ENCODE results near the gene TRPM2. TPM values are rescaled to one million over a fixed set of nuclear protein-coding genes. Genes with fewer than 3 reads are reported as not detected.

Gene TRPM2
- total RNA-seq, 4 donors from 2014 or later: 2.9 to 7.0 (median 6.1) TPM

DNA sequence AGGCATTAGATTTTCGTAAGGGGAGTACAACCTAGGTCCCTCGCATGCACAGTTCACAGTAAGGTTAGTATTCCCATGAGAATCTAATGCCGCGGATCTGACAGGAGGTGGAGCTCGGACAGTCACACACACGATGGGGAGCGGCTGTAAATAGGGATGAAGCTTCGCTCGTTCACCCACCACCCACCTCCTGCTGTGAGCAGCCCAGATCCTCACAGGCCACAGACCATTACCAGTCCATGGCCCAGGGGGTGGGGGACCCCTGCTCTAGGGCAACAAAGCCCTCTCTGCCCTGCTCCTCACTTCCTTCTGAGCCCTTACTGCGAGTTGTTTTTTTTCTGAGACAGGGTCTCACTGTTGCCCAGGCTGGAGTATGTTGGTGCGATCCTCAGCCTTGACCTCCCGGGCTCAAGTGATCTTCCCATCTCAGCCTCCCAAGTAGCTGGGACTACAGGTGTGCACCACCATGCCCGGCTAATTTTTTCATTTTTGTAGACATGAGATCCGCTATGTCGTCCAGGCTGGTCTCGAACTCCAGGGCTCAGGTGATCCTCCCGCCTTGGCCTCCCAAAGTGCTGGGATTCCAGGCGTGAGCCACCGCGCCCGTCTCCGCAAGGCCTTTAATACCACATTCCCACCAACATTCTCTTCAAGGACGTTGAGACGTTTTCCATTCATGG is 21.3 kb downstream of the TRPM2 start:
- TF ChIP-seq, protein P1, sequence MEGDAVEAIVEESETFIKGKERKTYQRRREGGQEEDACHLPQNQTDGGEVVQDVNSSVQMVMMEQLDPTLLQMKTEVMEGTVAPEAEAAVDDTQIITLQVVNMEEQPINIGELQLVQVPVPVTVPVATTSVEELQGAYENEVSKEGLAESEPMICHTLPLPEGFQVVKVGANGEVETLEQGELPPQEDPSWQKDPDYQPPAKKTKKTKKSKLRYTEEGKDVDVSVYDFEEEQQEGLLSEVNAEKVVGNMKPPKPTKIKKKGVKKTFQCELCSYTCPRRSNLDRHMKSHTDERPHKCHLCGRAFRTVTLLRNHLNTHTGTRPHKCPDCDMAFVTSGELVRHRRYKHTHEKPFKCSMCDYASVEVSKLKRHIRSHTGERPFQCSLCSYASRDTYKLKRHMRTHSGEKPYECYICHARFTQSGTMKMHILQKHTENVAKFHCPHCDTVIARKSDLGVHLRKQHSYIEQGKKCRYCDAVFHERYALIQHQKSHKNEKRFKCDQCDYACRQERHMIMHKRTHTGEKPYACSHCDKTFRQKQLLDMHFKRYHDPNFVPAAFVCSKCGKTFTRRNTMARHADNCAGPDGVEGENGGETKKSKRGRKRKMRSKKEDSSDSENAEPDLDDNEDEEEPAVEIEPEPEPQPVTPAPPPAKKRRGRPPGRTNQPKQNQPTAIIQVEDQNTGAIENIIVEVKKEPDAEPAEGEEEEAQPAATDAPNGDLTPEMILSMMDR (IDR thresholded peaks at IDR 0.05; ENCODE audit: low read depth): no peak

DNA sequence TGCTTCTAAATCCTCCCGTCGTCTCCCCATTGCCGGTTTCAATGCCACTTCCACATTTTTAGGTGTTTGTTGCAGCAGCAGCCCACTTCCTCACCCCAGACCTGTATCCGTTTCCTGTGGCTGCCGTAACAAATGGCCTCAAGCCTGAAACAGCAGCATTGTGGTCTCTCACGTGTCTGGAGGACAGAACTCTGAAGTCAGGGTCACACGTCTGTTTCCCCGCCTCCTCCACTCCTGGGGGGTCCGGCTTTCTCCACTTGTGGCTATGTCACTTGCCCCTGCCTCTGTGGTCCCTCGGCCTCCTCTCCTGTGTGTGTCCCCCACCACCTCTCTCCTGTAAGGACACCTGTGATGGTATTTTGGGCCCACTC is 21.8 kb downstream of the TRPM2 start:
- TF ChIP-seq, protein P1 (IDR thresholded peaks at IDR 0.05; ENCODE audit: low read depth): no peak

DNA sequence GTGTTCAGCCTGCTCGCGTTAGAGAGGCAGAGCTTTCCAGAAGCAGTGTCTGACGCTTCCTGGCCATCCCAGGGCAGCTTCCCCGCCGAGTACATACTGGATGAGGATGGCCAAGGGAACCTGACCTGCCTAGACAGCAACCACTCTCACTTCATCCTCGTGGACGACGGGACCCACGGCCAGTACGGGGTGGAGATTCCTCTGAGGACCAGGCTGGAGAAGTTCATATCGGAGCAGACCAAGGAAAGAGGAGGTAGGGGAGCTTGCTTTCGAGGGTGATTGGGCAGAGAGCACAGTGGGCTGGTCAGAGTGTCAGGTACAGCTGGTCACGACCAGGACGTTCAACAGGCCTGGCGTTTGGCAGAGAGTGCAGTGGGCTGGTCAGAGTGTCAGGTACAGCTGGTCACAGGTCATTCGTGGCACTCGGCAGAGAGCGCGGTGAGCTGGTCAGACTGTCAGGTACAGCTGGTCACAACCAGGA is 22.4 kb downstream of the TRPM2 start:
- TF ChIP-seq, protein P1 (IDR thresholded peaks at IDR 0.05; ENCODE audit: low read depth): no peak

DNA sequence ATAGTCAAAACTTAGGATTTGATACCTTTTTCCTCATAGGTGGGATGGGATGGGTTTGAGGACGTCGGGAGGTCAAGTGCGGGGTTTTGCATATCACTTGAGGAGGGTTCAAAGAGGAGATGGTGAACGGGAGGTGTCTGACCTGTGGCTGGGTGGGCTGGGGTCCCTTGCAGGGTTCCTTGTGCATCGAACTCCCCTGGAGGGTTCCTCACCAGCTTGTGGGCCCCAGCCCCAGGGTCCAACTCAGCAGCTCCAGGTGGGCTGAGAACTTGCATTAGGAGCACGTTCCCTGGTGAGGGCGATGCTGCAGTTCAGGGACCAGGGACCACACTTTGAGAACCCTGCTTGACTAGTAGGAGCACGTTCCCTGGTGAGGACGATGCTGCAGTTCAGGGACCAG is 23.2 kb downstream of the TRPM2 start:
- TF ChIP-seq, protein P1 (IDR thresholded peaks at IDR 0.05; ENCODE audit: low read depth): no peak

DNA sequence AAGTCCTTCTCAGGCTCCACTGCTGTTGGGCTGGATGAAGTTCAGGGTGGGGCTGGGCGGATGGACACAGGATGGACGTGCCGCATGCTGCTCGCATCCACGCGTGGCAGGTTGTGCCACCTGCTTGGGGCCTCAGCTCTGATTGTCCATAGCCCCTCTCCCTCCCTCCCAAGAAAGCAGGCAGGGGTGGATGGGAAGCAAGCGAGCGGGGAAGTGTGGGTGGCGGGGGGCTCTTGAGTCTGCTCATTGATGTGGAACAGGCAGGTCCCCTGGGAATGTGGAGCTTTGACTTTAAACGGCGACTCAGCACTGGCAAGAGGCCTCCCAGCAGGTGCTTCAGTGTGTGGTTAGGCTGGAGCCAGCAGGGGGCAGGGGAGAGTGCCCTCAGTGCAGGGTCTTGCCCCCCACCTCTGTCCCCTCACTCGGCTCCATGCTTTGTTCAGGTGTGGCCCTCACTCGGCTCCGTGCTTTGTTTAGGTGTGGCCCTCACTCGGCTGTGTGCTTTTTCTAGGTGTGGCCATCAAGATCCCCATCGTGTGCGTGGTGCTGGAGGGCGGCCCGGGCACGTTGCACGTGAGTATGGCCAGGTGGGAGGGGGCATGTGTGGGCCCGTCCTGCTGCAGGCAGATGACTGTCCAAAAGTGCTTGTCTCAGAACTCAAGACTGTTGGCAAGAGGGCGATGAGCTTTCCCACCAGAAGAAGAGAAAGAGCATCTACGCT is 23.9 kb downstream of the TRPM2 start:
- TF ChIP-seq, protein P1 (IDR thresholded peaks at IDR 0.05; ENCODE audit: low read depth): no peak

DNA sequence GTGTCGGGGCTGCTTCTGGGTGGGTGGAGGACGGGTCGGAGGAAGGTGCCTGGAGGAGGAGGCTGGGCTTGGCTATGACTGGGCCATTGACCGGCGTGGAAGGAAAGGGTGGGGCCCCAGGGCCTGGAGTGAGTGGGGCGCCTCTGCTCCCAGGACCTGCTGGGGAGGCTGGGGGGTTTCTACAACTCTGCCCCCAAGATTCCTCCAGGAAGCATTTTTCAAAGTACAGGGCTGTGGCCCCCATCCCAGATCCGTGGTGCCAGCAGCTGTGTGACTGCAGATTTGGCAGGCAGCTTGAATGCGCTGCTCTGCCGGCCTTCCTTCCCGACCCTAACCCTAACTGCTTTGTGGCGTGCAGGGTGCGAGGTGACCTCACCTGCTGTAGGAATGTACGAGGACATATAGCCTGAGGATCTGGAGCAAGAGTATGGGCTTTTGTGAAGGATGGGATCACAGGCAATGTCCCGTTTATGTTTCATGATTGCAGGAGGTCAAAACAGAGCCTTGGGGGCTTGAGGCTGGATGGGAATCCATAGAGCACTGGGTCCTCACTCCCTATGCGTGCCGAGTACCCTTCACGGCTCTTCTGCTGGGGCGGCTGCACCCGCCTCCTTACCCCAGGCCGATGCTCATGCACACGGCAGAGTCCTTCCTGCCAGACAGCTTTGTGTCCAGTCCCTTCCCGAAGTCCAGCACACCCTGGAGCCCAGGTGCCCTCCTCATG is 24.7 kb downstream of the TRPM2 start:
- TF ChIP-seq, protein P1 (IDR thresholded peaks at IDR 0.05; ENCODE audit: low read depth): no peak

Measured in subcutaneous adipose tissue (tissue), 4 donors.